SK-N-SH (cell line): ENCODE measurements around the gene MED27. TPM values are rescaled to one million over a fixed set of nuclear protein-coding genes. Genes with fewer than 3 reads are reported as not detected.
A peak's percentile ranks its signal among the peaks of the same experiment; 100 is the strongest.

Experiments used
- CTCF ChIA-PET: fragments of 300-600, 350-600 bp; formaldehyde crosslinking; extraction: SDS; loops from one replicate; lab custom pipeline; 2021; lab: Yijun Ruan, JAX
- POLR2A ChIA-PET: fragments of 350-600 bp; sonication (Branson Sonifier 250); formaldehyde crosslinking; extraction: SDS; loops from one replicate; lab custom pipeline; 2020; ENCODE audit warnings: antibody characterized with exemption, inconsistent platforms; lab: Yijun Ruan, JAX
- DNase-seq: peaks from one replicate; pipeline ENCODE4 v3.0.0; 2012
- H2AFZ ChIP-seq: fragments of 200-600 bp; sonication (generic); 2 replicates; pipeline ENCODE4 v1.8.1; 2016; ENCODE audit warnings: antibody characterized with exemption, mild to moderate bottlenecking, low read depth
- H3F3A ChIP-seq: fragments of 200-600 bp; sonication (generic); replicated peaks from 2 replicates; pipeline ENCODE3; 2016; ENCODE audit warnings: antibody characterized with exemption, mild to moderate bottlenecking; ENCODE audit not compliant: insufficient read depth
- H3K27ac ChIP-seq, 2 experiments: fragments of 200-500 bp in 1 of 2; fragments of 200-600 bp in 1 of 2; sonication (Bioruptor generic) in 1 of 2; sonication (generic), shearing (Covaris generic) in 1 of 2; 2 replicates each; pipeline versions ENCODE4 v1.5.1 to v1.6.1; 2014 to 2016; ENCODE audit warnings: low read depth in 2 of 2, inconsistent platforms in 1 of 2, low read length in 1 of 2, mild to moderate bottlenecking in 1 of 2, mixed read lengths in 1 of 2
- H3K27me3 ChIP-seq: fragments of 200-600 bp; sonication (generic), shearing (Covaris generic); 2 replicates; pipeline ENCODE4 v1.6.1; 2016; ENCODE audit warnings: mixed run types; ENCODE audit not compliant: insufficient read depth
- H3K36me3 ChIP-seq, 2 experiments: fragments of 200-500 bp in 1 of 2; fragments of 200-600 bp in 1 of 2; sonication (Bioruptor generic) in 1 of 2; sonication (generic) in 1 of 2; replicated peaks in 1 of 2; 2 replicates each; pipeline versions ENCODE3 to v1.5.1; 2014 to 2016; ENCODE audit warnings: low read length in 1 of 2, mild to moderate bottlenecking in 1 of 2; ENCODE audit not compliant: insufficient read depth in 2 of 2, control insufficient read depth in 1 of 2
- H3K4me1 ChIP-seq, 2 experiments: fragments of 200-500 bp in 1 of 2; fragments of 200-600 bp in 1 of 2; sonication (Bioruptor generic) in 1 of 2; sonication (generic), shearing (Covaris generic) in 1 of 2; 2 replicates each; pipeline versions ENCODE4 v1.5.1 to v1.6.1; 2014 to 2016; ENCODE audit warnings: low read depth in 1 of 2, low read length in 1 of 2, mixed run types in 1 of 2; ENCODE audit not compliant: insufficient read depth in 2 of 2, control insufficient read depth in 1 of 2
- H3K4me2 ChIP-seq: fragments of 200-600 bp; sonication (generic), shearing (Covaris generic); 2 replicates; pipeline ENCODE4 v1.6.1; 2017; ENCODE audit warnings: mixed run types
- H3K4me3 ChIP-seq, 2 experiments: fragments of 200-500 bp in 1 of 2; fragments of 200-600 bp in 1 of 2; sonication (Bioruptor generic) in 1 of 2; sonication (generic), shearing (Covaris generic) in 1 of 2; 2 replicates each; pipeline versions ENCODE4 v1.5.1 to v1.8.1; 2014 to 2016; ENCODE audit warnings: low read depth in 2 of 2, inconsistent platforms in 1 of 2, low read length in 1 of 2, mild to moderate bottlenecking in 1 of 2, mixed read lengths in 1 of 2, moderate library complexity in 1 of 2
- H3K79me2 ChIP-seq: fragments of 200-600 bp; sonication (generic); 2 replicates; pipeline ENCODE4 v1.8.1; 2017; ENCODE audit warnings: mild to moderate bottlenecking; ENCODE audit not compliant: insufficient read depth
- H3K9ac ChIP-seq: fragments of 200-600 bp; sonication (generic); 2 replicates; pipeline ENCODE4 v1.6.1; 2017; ENCODE audit warnings: mixed run types
- H3K9me2 ChIP-seq: fragments of 200-600 bp; sonication (generic); 2 replicates; pipeline ENCODE4 v1.6.1; 2017; ENCODE audit warnings: mixed run types
- H3K9me3 ChIP-seq: fragments of 200-600 bp; sonication (generic); 2 replicates; pipeline ENCODE4 v1.6.1; 2017; ENCODE audit warnings: mixed run types, mild to moderate bottlenecking, moderate library complexity
- H4K20me1 ChIP-seq: fragments of 200-600 bp; sonication (generic); 2 replicates; pipeline ENCODE4 v1.6.1; 2017; ENCODE audit warnings: mild to moderate bottlenecking, mixed run types; ENCODE audit not compliant: insufficient read depth
- CTCF ChIP-seq: fragments of 200-600 bp; sonication (generic); IDR thresholded peaks from 2 replicates; pipeline ENCODE4 v1.6.1; 2017; ENCODE audit warnings: antibody characterized with exemption, mild to moderate bottlenecking, moderate library complexity
- EZH2phosphoT487 ChIP-seq: fragments of 200-600 bp; sonication (generic); IDR thresholded peaks from 2 replicates; pipeline ENCODE4 v1.6.1; 2017; ENCODE audit warnings: low read depth, mixed run types, mild to moderate bottlenecking, antibody characterized with exemption, moderate library complexity, borderline replicate concordance
- FOSL2 ChIP-seq: IDR thresholded peaks from 2 replicates; pipeline ENCODE4 v1.4.0; 2012; ENCODE audit warnings: low read depth, mild to moderate bottlenecking, moderate library complexity, borderline replicate concordance
- GABPA ChIP-seq: IDR thresholded peaks from 2 replicates; pipeline ENCODE4 v1.4.0; 2012; ENCODE audit warnings: low read depth, mild to moderate bottlenecking
- GATA2 ChIP-seq: sonication (generic); formaldehyde crosslinking; IDR thresholded peaks from 2 replicates; pipeline ENCODE4 v1.5.0; 2020; ENCODE audit warnings: mild to moderate bottlenecking, missing genetic modification reagents
- POLR2AphosphoS5 ChIP-seq: IDR thresholded peaks from 2 replicates; pipeline ENCODE4 v1.6.1; 2012; ENCODE audit warnings: low read depth, low read length
- RAD21 ChIP-seq: IDR thresholded peaks from 2 replicates; pipeline ENCODE4 v1.6.1; 2012; ENCODE audit warnings: mild to moderate bottlenecking, low read length
- RCOR1 ChIP-seq: fragments of 150-350 bp; IDR thresholded peaks from 2 replicates; pipeline ENCODE4 v1.6.1; 2017; ENCODE audit warnings: antibody characterized with exemption, low read length
- RXRA ChIP-seq: IDR thresholded peaks from 2 replicates; pipeline ENCODE4 v1.4.0; 2012; ENCODE audit warnings: low read depth, mild to moderate bottlenecking, borderline replicate concordance
- TAF1 ChIP-seq: IDR thresholded peaks from 2 replicates; pipeline ENCODE4 v1.6.1; 2012; ENCODE audit warnings: low read depth, mild to moderate bottlenecking, low read length, moderate library complexity, borderline replicate concordance
- TCF12 ChIP-seq: IDR thresholded peaks from 2 replicates; pipeline ENCODE4 v1.4.0; 2012
- WGBS: methylation state at CpG from one replicate; pipeline ENCODE4 v1.1.6; 2017; ENCODE audit warnings: low lambda C conversion rate; 5-methylcytosine and 5-hydroxymethylcytosine counted together
- polyA plus RNA-seq, 3 experiments: library from polyadenylated mRNA; depleted of rRNA; stranded (reverse); fragments of >200 nt; gene quantifications; 2 replicates each; pipeline ENCODE4 v1.2.3, GENCODE V29; 2012
- TF ChIP-seq, protein P1 (sequence below): IDR thresholded peaks from 2 replicates; pipeline ENCODE4 v1.4.0; 2012; ENCODE audit warnings: low read depth
- TF ChIP-seq, protein P2 (sequence below): fragments of 150-350 bp; IDR thresholded peaks from 2 replicates; pipeline ENCODE4 v1.6.1; 2016; ENCODE audit warnings: mild to moderate bottlenecking, low read depth, low read length
- TF ChIP-seq, protein P3 (sequence below): IDR thresholded peaks from 2 replicates; pipeline ENCODE4; 2012

MED27 gene
- polyA plus RNA-seq, 1 of the 3 experiments (the other 2 are of a cell fraction) = 35.0 TPM

DNA sequence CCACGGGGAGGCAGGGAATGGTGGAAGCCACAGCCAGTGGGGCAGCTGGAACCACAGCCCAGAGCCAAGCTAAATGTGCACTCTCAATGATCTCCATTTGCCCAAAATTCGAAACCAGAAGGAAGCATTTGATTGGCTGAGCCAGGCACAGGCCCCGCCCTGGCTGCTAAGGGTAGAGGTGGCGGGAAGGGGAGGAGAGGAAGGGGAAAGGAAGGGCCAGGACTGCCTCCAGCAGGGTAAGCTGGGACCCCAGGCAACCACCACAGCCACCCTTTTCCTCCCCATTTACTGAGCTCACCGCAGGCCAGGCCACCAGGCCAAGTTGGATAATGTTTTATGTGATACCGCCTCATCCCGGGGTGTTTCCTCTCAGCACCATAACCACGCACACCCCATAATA lies 239.4 kb downstream of the MED27 start (continued):
- no peak for TF ChIP-seq EZH2phosphoT487

DNA sequence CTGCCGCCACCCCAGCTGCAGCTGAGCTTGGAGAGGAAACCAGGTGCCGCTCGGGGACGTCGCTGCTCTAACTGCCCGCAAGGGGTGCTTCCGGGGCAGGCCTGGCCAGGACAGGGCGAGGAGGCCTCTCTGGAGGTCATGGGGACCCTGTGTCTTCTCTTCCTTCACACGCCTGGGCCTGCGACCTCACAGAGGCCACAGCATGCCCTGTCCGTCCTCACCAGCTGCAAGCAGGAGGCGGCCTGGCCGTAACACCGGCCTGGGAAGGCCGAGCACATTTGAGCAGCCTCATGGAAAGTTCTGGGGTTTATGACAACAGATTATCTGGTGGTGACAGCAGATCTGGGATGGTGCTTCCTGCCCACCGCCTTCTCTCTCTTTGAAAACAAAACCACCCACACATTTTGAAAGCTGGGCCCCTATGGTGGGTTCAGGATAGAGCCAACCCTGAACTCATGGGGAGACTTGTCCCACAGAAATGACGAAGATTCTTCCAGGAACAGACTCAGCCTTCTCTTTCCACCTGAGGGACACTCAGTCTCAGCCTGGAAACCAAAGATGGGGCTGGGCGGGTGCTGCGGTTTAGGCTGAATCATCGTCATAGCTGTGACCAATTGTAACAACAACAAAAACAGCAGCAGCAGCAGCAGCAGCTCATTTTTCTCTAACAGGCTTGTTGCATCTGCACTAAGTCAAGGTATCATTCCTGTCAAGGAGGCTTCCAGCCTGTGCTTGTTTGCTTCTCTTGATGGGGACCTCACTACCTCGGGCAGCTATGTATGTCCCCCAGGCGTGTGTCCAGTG lies 240.2 kb downstream of the MED27 start:
- Histone ChIP-seq H3K79me2 (no peaks in the 10 kb centered on the region), H3K4me3 (no peak overlapping the region), H3K36me3 (no peaks in the 10 kb centered on the region), H2AFZ (no peak overlapping the region), H3K4me1 (no peaks in the 10 kb centered on the region; a peak in 1 of 4 replicates), H3K9me3 (no peaks in the 10 kb centered on the region), H3K9ac (no peak overlapping the region), H3K27me3 (no peaks in the 10 kb centered on the region), H4K20me1 (no peaks in the 10 kb centered on the region), H3K27ac (no peak overlapping the region), H3F3A (no peaks in the 10 kb centered on the region), H3K9me2 (no peaks in the 10 kb centered on the region), H3K4me2 (no peak overlapping the region)
- TF ChIP-seq RAD21 (no peak), FOSL2 (peak; percentile 10; the same call in 1 of the 2 replicates), CTCF (no peak)
- CTCF ChIA-PET = interaction anchor here (1.2 to 3.5 kb wide), 4 partner anchors 8 to 397 kb away, joined by 3 to 17 read pairs (median 4); no protein-coding TSS in a partner anchor
- WGBS = 68% methylated on average over 7 of the region's 22 CpGs
- DNase-seq = no peak
- POLR2A ChIA-PET = no interaction called here

- Histone ChIP-seq H2AFZ (no peak overlapping the region), H3K4me3 (no peak overlapping the region), H3K79me2 (no peaks in the 10 kb centered on the region), H3K9ac (no peak overlapping the region), H3K4me2 (no peak overlapping the region), H4K20me1 (no peaks in the 10 kb centered on the region), H3K9me2 (no peaks in the 10 kb centered on the region), H3F3A (no peaks in the 10 kb centered on the region), H3K9me3 (no peaks in the 10 kb centered on the region), H3K27ac (no peak overlapping the region), H3K36me3 (no peaks in the 10 kb centered on the region), H3K27me3 (no peaks in the 10 kb centered on the region), H3K4me1 (no peaks in the 10 kb centered on the region; a peak in 1 of 4 replicates)
- WGBS = 72% methylated on average over 13 of the region's 22 CpGs
- POLR2A ChIA-PET = no interaction called here
- TF ChIP-seq, protein P1, sequence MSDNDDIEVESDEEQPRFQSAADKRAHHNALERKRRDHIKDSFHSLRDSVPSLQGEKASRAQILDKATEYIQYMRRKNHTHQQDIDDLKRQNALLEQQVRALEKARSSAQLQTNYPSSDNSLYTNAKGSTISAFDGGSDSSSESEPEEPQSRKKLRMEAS = no peak
- TF ChIP-seq GABPA (no peak), POLR2AphosphoS5 (no peak), TCF12 (no peak), RCOR1 (no peak), RXRA (no peak), TAF1 (no peak), GATA2 (CRISPR knock-in tag) (no peak)
- TF ChIP-seq, protein P2, sequence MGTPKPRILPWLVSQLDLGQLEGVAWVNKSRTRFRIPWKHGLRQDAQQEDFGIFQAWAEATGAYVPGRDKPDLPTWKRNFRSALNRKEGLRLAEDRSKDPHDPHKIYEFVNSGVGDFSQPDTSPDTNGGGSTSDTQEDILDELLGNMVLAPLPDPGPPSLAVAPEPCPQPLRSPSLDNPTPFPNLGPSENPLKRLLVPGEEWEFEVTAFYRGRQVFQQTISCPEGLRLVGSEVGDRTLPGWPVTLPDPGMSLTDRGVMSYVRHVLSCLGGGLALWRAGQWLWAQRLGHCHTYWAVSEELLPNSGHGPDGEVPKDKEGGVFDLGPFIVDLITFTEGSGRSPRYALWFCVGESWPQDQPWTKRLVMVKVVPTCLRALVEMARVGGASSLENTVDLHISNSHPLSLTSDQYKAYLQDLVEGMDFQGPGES = no peak
- TF ChIP-seq, protein P3, sequence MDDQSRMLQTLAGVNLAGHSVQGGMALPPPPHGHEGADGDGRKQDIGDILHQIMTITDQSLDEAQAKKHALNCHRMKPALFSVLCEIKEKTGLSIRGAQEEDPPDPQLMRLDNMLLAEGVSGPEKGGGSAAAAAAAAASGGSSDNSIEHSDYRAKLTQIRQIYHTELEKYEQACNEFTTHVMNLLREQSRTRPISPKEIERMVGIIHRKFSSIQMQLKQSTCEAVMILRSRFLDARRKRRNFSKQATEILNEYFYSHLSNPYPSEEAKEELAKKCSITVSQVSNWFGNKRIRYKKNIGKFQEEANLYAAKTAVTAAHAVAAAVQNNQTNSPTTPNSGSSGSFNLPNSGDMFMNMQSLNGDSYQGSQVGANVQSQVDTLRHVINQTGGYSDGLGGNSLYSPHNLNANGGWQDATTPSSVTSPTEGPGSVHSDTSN = no peak
- CTCF ChIA-PET = interaction anchor here (1.0 to 3.5 kb wide), 5 partner anchors 23 to 398 kb away, joined by 3 to 17 read pairs (median 5); no protein-coding TSS in a partner anchor
- no peak for DNase-seq
Measured at GRCh38 chr9:131838530-131839280, 241.0 kb downstream of the MED27 start.
